Neural cell (in vitro differentiated cells): Measurements from ENCODE around the gene TBCEL. TPM values are rescaled to one million over a fixed set of nuclear protein-coding genes. Genes with fewer than 3 reads are reported as not detected.
"Not testable (repeated sequence)": the region's sequence is repeated elsewhere in the genome, so short reads cannot be mapped to it uniquely, and the experiment has no call there.

Experiments
- H2AFZ ChIP-seq: fragments of 200-600, 300-800 bp; sonication (generic), shearing (Covaris generic); 2 replicates; pipeline ENCODE4 v1.6.0; 2014; ENCODE audit warnings: low read depth, mild to moderate bottlenecking, antibody characterized with exemption, low read length, moderate library complexity
- H3F3A ChIP-seq: fragments of 200-600 bp; shearing (Covaris generic); 2 replicates; pipeline ENCODE4 v1.6.1; 2016; ENCODE audit warnings: mild to moderate bottlenecking, moderate library complexity, mixed read lengths, antibody characterized with exemption, low read length; ENCODE audit not compliant: insufficient read depth, poor library complexity, severe bottlenecking
- H3K27ac ChIP-seq: fragments of 200-600, 300-800 bp; sonication (generic), shearing (Covaris generic); 2 replicates; pipeline ENCODE4 v1.5.1; 2014; ENCODE audit warnings: mild to moderate bottlenecking, low read length, moderate library complexity
- H3K27me3 ChIP-seq: fragments of 300-800, 200-600 bp; sonication (generic), shearing (Covaris generic); 2 replicates; pipeline ENCODE4 v1.6.0; 2014; ENCODE audit warnings: mild to moderate bottlenecking, low read depth, low read length, moderate library complexity; ENCODE audit not compliant: insufficient read depth
- H3K36me3 ChIP-seq: fragments of 300-800, 200-600 bp; sonication (generic), shearing (Covaris generic); 2 replicates; pipeline ENCODE4 v1.5.1; 2014; ENCODE audit warnings: mild to moderate bottlenecking, antibody characterized with exemption, low read length, moderate library complexity; ENCODE audit not compliant: insufficient read depth
- H3K4me2 ChIP-seq: fragments of 300-800, 200-600 bp; sonication (generic), shearing (Covaris generic); 2 replicates; pipeline ENCODE4 v1.6.0; 2014; ENCODE audit warnings: mild to moderate bottlenecking, low read length
- H3K4me3 ChIP-seq: fragments of 300-800, 200-600 bp; sonication (generic), shearing (Covaris generic); 2 replicates; pipeline ENCODE4 v1.5.1; 2014; ENCODE audit warnings: mild to moderate bottlenecking, low read length, moderate library complexity
- H3K79me2 ChIP-seq: fragments of 200-600 bp; shearing (Covaris generic); replicated peaks from 2 replicates; pipeline ENCODE4 v1.6.0; 2014; ENCODE audit warnings: mild to moderate bottlenecking, low read length, moderate library complexity; ENCODE audit not compliant: insufficient read depth
- H3K9ac ChIP-seq: fragments of 300-800, 200-600 bp; sonication (generic), shearing (Covaris generic); 2 replicates; pipeline ENCODE4 v1.6.1; 2016; ENCODE audit warnings: mild to moderate bottlenecking, low read length, mixed read lengths
- H3K9me2 ChIP-seq: fragments of 200-600 bp; shearing (Covaris generic); 2 replicates; pipeline ENCODE4 v1.6.1; 2016; ENCODE audit warnings: mild to moderate bottlenecking, low read length, mixed read lengths; ENCODE audit not compliant: insufficient read depth
- H3K9me3 ChIP-seq: fragments of 200-600, 300-800 bp; sonication (generic), shearing (Covaris generic); 2 replicates; pipeline ENCODE4 v1.6.1; 2016; ENCODE audit warnings: mild to moderate bottlenecking, mixed run types, low read length, moderate library complexity, mixed read lengths
- H4K20me1 ChIP-seq: fragments of 200-600 bp; shearing (Covaris generic); 2 replicates; pipeline ENCODE4 v1.6.1; 2016; ENCODE audit warnings: mild to moderate bottlenecking, mixed run types; ENCODE audit not compliant: insufficient read depth
- CTCF ChIP-seq: fragments of 450-650 bp; IDR thresholded peaks from 2 replicates; pipeline ENCODE4 v1.5.1; 2014; ENCODE audit warnings: antibody characterized with exemption, mild to moderate bottlenecking, moderate library complexity; ENCODE audit not compliant: poor library complexity, severe bottlenecking
- EP300 ChIP-seq: fragments of 450-650 bp; conservative IDR thresholded peaks from 2 replicates; pipeline ENCODE4 v1.6.1; 2014; ENCODE audit warnings: antibody characterized with exemption, mild to moderate bottlenecking, moderate library complexity; ENCODE audit not compliant: poor library complexity, severe bottlenecking
- EZH2 ChIP-seq: fragments of 200-600, 300-800 bp; shearing (Covaris generic), sonication (generic); IDR thresholded peaks from 2 replicates; pipeline ENCODE4 v1.6.1; 2014; ENCODE audit warnings: antibody characterized with exemption, low read length, borderline replicate concordance, mild to moderate bottlenecking; ENCODE audit not compliant: insufficient read depth, poor library complexity, severe bottlenecking
- MXI1 ChIP-seq: fragments of 450-650 bp; conservative IDR thresholded peaks from 2 replicates; pipeline ENCODE4 v1.6.1; 2014; ENCODE audit warnings: antibody characterized with exemption, mild to moderate bottlenecking; ENCODE audit not compliant: poor library complexity, severe bottlenecking
- POLR2AphosphoS5 ChIP-seq: IDR thresholded peaks from 2 replicates; pipeline ENCODE4 v1.6.1; 2012
- RAD21 ChIP-seq: fragments of 450-650 bp; conservative IDR thresholded peaks from 2 replicates; pipeline ENCODE4 v1.6.1; 2014; ENCODE audit warnings: antibody characterized with exemption, mild to moderate bottlenecking, moderate library complexity
- REST ChIP-seq: IDR thresholded peaks from 2 replicates; pipeline ENCODE4 v1.6.1; 2012; ENCODE audit warnings: borderline replicate concordance
- SMC3 ChIP-seq: fragments of 450-650 bp; conservative IDR thresholded peaks from 2 replicates; pipeline ENCODE4 v1.6.1; 2014; ENCODE audit warnings: antibody characterized with exemption, mild to moderate bottlenecking, moderate library complexity; ENCODE audit not compliant: poor library complexity
- TAF1 ChIP-seq: IDR thresholded peaks from 2 replicates; pipeline ENCODE4 v1.6.1; 2012; ENCODE audit warnings: low read depth
- polyA plus RNA-seq: library from polyadenylated mRNA; depleted of rRNA; stranded (reverse); fragments of >200 nt; gene quantifications from 2 replicates; pipeline ENCODE4 v1.2.3, GENCODE V29; 2014

TBCEL gene
- polyA plus RNA-seq, 1 donor from 2014 or later = 13.5 TPM

GRCh38 chr11:121029153-121029552 lies 5.3 kb downstream of the TBCEL start (continued):
- TF ChIP-seq CTCF = no peak
- no peak for TF ChIP-seq SMC3
- TF ChIP-seq MXI1 = no peak

- Histone ChIP-seq H3F3A (no peaks in the 10 kb centered on the region), H3K9ac (no peak overlapping the region), H3K27ac (no peak overlapping the region), H3K36me3 (no peaks in the 10 kb centered on the region), H3K27me3 (no peaks in the 10 kb centered on the region), H3K4me3 (no peak overlapping the region), H3K9me3 (no peaks in the 10 kb centered on the region), H2AFZ (no peak overlapping the region), H3K4me2 (no peak overlapping the region), H3K9me2 (no peaks in the 10 kb centered on the region), H3K79me2 (peaks cover 51% of the 10 kb centered on the region), H4K20me1 (no peaks in the 10 kb centered on the region)
- no peak for TF ChIP-seq REST
Observed at GRCh38 chr11:121029813-121030445, 6.0 kb downstream of the TBCEL start.

GRCh38 chr11:121031167-121031566 lies 7.3 kb downstream of the TBCEL start:
- Histone ChIP-seq H3K36me3 (no peaks in the 10 kb centered on the region), H3K27ac (no peak overlapping the region), H3K9me3 (no peaks in the 10 kb centered on the region), H3K79me2 (peaks cover 38% of the 10 kb centered on the region), H2AFZ (no peak overlapping the region), H3F3A (no peaks in the 10 kb centered on the region), H3K4me3 (no peak overlapping the region), H4K20me1 (no peaks in the 10 kb centered on the region), H3K9me2 (no peaks in the 10 kb centered on the region), H3K9ac (no peak overlapping the region), H3K27me3 (no peaks in the 10 kb centered on the region), H3K4me2 (no peak overlapping the region)
- no peak for TF ChIP-seq POLR2AphosphoS5
- no peak for TF ChIP-seq SMC3
- TF ChIP-seq EZH2 = no peak
- no peak for TF ChIP-seq MXI1
- no peak for TF ChIP-seq CTCF
- TF ChIP-seq REST = no peak
- no peak for TF ChIP-seq TAF1
- TF ChIP-seq RAD21 = no peak
- no peak for TF ChIP-seq EP300

GRCh38 chr11:121031648-121032047 lies 7.7 kb downstream of the TBCEL start:
- not testable (repeated sequence) for H3K27ac ChIP-seq, H3K27me3 ChIP-seq, H3K9ac ChIP-seq, H3K4me3 ChIP-seq, H3K4me2 ChIP-seq, H3F3A ChIP-seq, H3K9me3 ChIP-seq, H4K20me1 ChIP-seq, H3K9me2 ChIP-seq, H2AFZ ChIP-seq, H3K36me3 ChIP-seq
- peaks cover 36% of the 10 kb centered on the region for H3K79me2 ChIP-seq
